ENCODE data around the gene PKNOX2.

PKNOX2 gene

GRCh38 chr11:125264100-125265022 is 99.8 kb downstream of the PKNOX2 start:
- DNase-seq, result no peak

GRCh38 chr11:125267548-125267947 is 103.0 kb downstream of the PKNOX2 start:
- no peak for DNase-seq

- no peak for DNase-seq
Observed at GRCh38 chr11:125268611-125269010, 104.1 kb downstream of the PKNOX2 start.

GRCh38 chr11:125270106-125270505 is 105.6 kb downstream of the PKNOX2 start:
- no peak for DNase-seq

- DNase-seq, result no peak
Observed at GRCh38 chr11:125270711-125271110, 106.2 kb downstream of the PKNOX2 start.

GRCh38 chr11:125271483-125272091 is 107.0 kb downstream of the PKNOX2 start:
- DNase-seq, result no peak

- DNase-seq, result no peak
Observed at GRCh38 chr11:125272092-125272491, 107.5 kb downstream of the PKNOX2 start.

- no peak for DNase-seq
Observed at GRCh38 chr11:125272821-125273220, 108.3 kb downstream of the PKNOX2 start.

- DNase-seq, result no peak
Observed at GRCh38 chr11:125273519-125274000, 109.0 kb downstream of the PKNOX2 start.

- DNase-seq, result no peak
Observed at GRCh38 chr11:125274309-125274708, 109.8 kb downstream of the PKNOX2 start.

- DNase-seq, result no peak
Observed at GRCh38 chr11:125274774-125275173, 110.2 kb downstream of the PKNOX2 start.

GRCh38 chr11:125275905-125276618 is 111.5 kb downstream of the PKNOX2 start:
- no peak for DNase-seq

GRCh38 chr11:125276619-125276976 is 112.0 kb downstream of the PKNOX2 start:
- DNase-seq, result no peak

- DNase-seq, result peak; percentile 4
Observed at GRCh38 chr11:125279676-125280418, 115.3 kb downstream of the PKNOX2 start.

GRCh38 chr11:125280646-125281045 is 116.1 kb downstream of the PKNOX2 start:
- no peak for DNase-seq

- no peak for DNase-seq
Observed at GRCh38 chr11:125281831-125282595, 117.5 kb downstream of the PKNOX2 start.

GRCh38 chr11:125282596-125282914 is 118.0 kb downstream of the PKNOX2 start:
- DNase-seq, result no peak

GRCh38 chr11:125284245-125284850 is 119.8 kb downstream of the PKNOX2 start:
- no peak for DNase-seq

GRCh38 chr11:125285844-125286243 is 121.3 kb downstream of the PKNOX2 start:
- no peak for DNase-seq

GRCh38 chr11:125286486-125286885 is 121.9 kb downstream of the PKNOX2 start:
- DNase-seq, result no peak

GRCh38 chr11:125287491-125288210 is 123.1 kb downstream of the PKNOX2 start:
- peak; percentile 81 for DNase-seq

Measured in NCI-H2171 treated with DMSO at 0.1 percent for 48 hours (cell line).